Mammary microvascular endothelial cell (primary cell): ENCODE measurements around the gene SPRED2. TPM values are rescaled to one million over a fixed set of nuclear protein-coding genes. Genes with fewer than 3 reads are reported as not detected.

ENCODE experiments used
- total RNA-seq: library from RNA; depleted of rRNA; stranded (reverse); fragments of >200 nt; gene quantifications from 2 replicates; pipeline ENCODE4 v1.2.3, GENCODE V29; 2015

The SPRED2 gene
- total RNA-seq = 6.4 and 6.9 TPM in 2 replicates

GRCh38 chr2:65432227-65433190 lies at the start of gene SPRED2:
Gene SPRED2 (minus strand): TSS chr2:65432599. CDS start chr2:65431987, 612 bp downstream.

Other genes starting within 250 kb of the SPRED2 start
- 98.9 and 101 TPM in 2 replicates for gene ACTR2, start 204.8 kb downstream of the SPRED2 start, total RNA-seq